Common myeloid progenitor, CD34-positive (primary cell): ENCODE measurements around the gene RAD51B.

Source experiments
- CTCF ChIA-PET: fragments of 350-600 bp; sonication (Branson Sonifier 250); formaldehyde crosslinking; loops from one replicate; lab custom pipeline; 2021; ENCODE audit warnings: antibody characterized with exemption; lab: Charles Lee
- POLR2A ChIA-PET: fragments of 350-600 bp; sonication (Branson Sonifier 250); formaldehyde crosslinking; loops from one replicate; lab custom pipeline; 2021; ENCODE audit warnings: antibody characterized with exemption; lab: Charles Lee
- DNase-seq, 3 donors: peaks; one replicate each; pipeline versions ENCODE4 v3.0.0 to v3.0.0-alpha.2; 2013
- H3K27ac ChIP-seq, 2 experiments: 1 replicate in 1 of 2; 2 replicates in 1 of 2; pipeline ENCODE4 v1.7.0; 2013; ENCODE audit warnings: inconsistent platforms in 2 of 2, low read length in 2 of 2, mild to moderate bottlenecking in 2 of 2, low read depth in 1 of 2, moderate library complexity in 1 of 2; ENCODE audit not compliant: severe bottlenecking in 2 of 2, insufficient read depth in 1 of 2, poor library complexity in 1 of 2
- H3K27me3 ChIP-seq, 5 experiments: replicated peaks in 2 of 5; 1 replicate in 3 of 5; 2 replicates in 2 of 5; pipeline versions ENCODE4 v1.6.1 to v1.7.0; 2013; ENCODE audit warnings: low read length in 4 of 5, mild to moderate bottlenecking in 2 of 5, moderate library complexity in 2 of 5, inconsistent platforms in 1 of 5; ENCODE audit not compliant: insufficient read depth in 5 of 5, control insufficient read depth in 4 of 5
- H3K36me3 ChIP-seq, 4 experiments: 1 replicate in 2 of 4; 2 replicates in 2 of 4; pipeline versions ENCODE4 v1.6.1 to v1.7.0; 2013; ENCODE audit warnings: low read length in 3 of 4, control low read depth in 1 of 4, mild to moderate bottlenecking in 1 of 4; ENCODE audit not compliant: control insufficient read depth in 4 of 4, insufficient read depth in 4 of 4
- H3K4me1 ChIP-seq, 4 experiments: 1 replicate in 3 of 4; 2 replicates in 1 of 4; pipeline versions ENCODE4 v1.6.1 to v1.7.1; 2013; ENCODE audit warnings: low read length in 3 of 4, mild to moderate bottlenecking in 3 of 4, control low read depth in 1 of 4, inconsistent platforms in 1 of 4, moderate library complexity in 1 of 4; ENCODE audit not compliant: control insufficient read depth in 4 of 4, insufficient read depth in 4 of 4; ENCODE audit errors: control extremely low read depth in 1 of 4
- H3K4me3 ChIP-seq, 7 experiments: 1 replicate in 4 of 7; 2 replicates in 3 of 7; pipeline versions ENCODE4 v1.5.1 to v1.7.0; 2013; ENCODE audit warnings: mild to moderate bottlenecking in 7 of 7, low read length in 6 of 7, moderate library complexity in 6 of 7, inconsistent platforms in 2 of 7, low read depth in 2 of 7, control low read depth in 1 of 7; ENCODE audit not compliant: insufficient read depth in 4 of 7, control insufficient read depth in 1 of 7; ENCODE audit errors: extremely low read depth in 1 of 7
- H3K9me3 ChIP-seq, 5 experiments: 1 replicate in 4 of 5; 2 replicates in 1 of 5; pipeline versions ENCODE4 v1.6.1 to v1.7.1; 2013; ENCODE audit warnings: low read length in 4 of 5, mild to moderate bottlenecking in 2 of 5, inconsistent platforms in 1 of 5, low read depth in 1 of 5, moderate library complexity in 1 of 5; ENCODE audit not compliant: control insufficient read depth in 4 of 5, insufficient read depth in 2 of 5; ENCODE audit errors: control extremely low read depth in 1 of 5
- WGBS: methylation state at CpG from one replicate; pipeline ENCODE4 v1.1.5; 2013; ENCODE audit not compliant: insufficient coverage; 5-methylcytosine and 5-hydroxymethylcytosine counted together

Gene RAD51B

DNA sequence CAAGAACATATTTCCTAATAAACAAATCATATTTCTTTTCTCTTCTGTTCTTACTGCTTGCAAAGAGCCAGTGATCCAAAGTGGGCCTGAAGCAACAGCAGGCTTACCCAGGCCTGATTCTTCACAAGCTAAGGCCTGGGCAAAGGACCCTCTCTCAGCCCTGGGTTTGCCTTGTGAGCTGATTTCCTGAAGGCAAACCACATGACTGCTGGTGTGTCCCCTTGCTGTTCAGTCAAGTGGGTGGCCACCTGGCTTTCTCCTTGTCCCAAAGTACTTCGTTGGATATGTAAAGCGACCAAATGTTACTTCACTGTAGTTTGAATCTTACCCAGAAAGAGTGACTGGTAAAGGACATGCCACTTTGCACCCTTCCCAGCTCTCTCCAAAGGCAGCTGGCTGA lies 580.4 kb downstream of the RAD51B start:
- ChIA-PET POLR2A (interaction anchor here (0.5 kb wide), 1 partner anchor 289 kb away, joined by 5 read pairs; no protein-coding TSS in a partner anchor), CTCF (interaction anchor here (0.8 to 1.2 kb wide), 2 partner anchors 11 to 31 kb away, joined by 3 to 4 read pairs; no protein-coding TSS in a partner anchor)
- Histone ChIP-seq H3K36me3 (no peaks in the 10 kb centered on the region), H3K4me3 (no peak overlapping the region), H3K9me3 (no peaks in the 10 kb centered on the region), H3K27me3 (no peaks in the 10 kb centered on the region), H3K27ac (no peak overlapping the region), H3K4me1 (peaks cover 12 to 23% (median 19%) of the 10 kb centered on the region in 4 experiments)
- WGBS = 100% methylated on average over 2 of the region's 2 CpGs
- DNase-seq = no peak

DNA sequence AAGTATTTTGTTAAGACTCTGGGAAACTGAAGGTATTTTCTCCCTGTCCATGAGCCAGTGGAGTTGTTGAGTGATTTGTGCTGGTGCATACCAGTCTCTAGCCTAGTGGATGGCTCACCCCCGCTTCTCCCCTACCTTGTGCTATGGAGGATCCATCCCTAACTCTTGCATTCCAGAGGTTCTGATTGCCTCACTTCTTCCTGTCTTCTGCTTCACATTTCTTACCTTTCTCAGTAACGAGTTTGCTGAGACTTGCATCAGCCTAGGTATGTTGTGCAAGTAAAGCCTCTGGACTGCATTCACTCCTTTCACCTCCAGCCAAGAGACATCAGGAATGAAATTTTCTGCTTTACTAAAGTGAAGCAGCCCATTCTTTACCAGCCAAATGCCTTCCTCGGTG lies 581.7 kb downstream of the RAD51B start:
- POLR2A ChIA-PET = no interaction called here
- WGBS = 94% methylated on average over 2 of the region's 3 CpGs
- H3K27me3 ChIP-seq = no peaks in the 10 kb centered on the region

DNA sequence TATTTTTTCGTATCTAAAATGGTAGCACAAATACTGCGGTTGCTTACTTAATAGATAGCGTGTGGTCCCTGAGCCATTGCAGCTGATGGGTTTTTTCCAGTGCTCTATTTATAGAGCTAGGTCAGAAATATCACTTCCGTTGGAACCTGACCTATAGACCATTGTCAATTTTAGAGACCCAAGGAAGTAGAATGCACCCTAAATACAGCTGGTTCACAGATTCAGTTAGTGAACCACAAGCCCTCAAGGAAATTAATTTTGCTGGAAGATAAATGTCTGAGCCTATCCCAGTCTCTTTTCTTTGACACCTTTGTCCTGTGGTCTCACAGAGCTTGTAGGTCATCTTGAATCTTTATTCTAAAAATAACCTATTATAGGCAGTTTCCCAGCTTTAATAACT lies 582.3 kb downstream of the RAD51B start:
- H3K9me3 ChIP-seq = no peaks in the 10 kb centered on the region
- H3K36me3 ChIP-seq = no peaks in the 10 kb centered on the region
- H3K27ac ChIP-seq = no peak overlapping the region
- WGBS = 95% methylated on average over 4 of the region's 4 CpGs
- H3K27me3 ChIP-seq = no peaks in the 10 kb centered on the region
- no peak for DNase-seq
- POLR2A ChIA-PET = no interaction called here
- no peak overlapping the region for H3K4me3 ChIP-seq
- CTCF ChIA-PET = interaction anchor here (0.9 to 1.0 kb wide), 2 partner anchors 9 to 379 kb away, joined by 3 read pairs; no protein-coding TSS in a partner anchor
- peaks cover 12 to 25% (median 19%) of the 10 kb centered on the region in 4 experiments for H3K4me1 ChIP-seq

More for the DNA sequence above, 581.7 kb downstream of the RAD51B start:
- H3K9me3 ChIP-seq = no peaks in the 10 kb centered on the region
- H3K4me3 ChIP-seq = no peak overlapping the region
- no peak for DNase-seq
- no peak overlapping the region for H3K27ac ChIP-seq
- H3K4me1 ChIP-seq = peaks cover 12 to 25% (median 19%) of the 10 kb centered on the region in 4 experiments
- CTCF ChIA-PET = interaction anchor here (0.9 to 1.0 kb wide), 2 partner anchors 13 to 379 kb away, joined by 3 to 4 read pairs; no protein-coding TSS in a partner anchor
- H3K36me3 ChIP-seq = no peaks in the 10 kb centered on the region

DNA sequence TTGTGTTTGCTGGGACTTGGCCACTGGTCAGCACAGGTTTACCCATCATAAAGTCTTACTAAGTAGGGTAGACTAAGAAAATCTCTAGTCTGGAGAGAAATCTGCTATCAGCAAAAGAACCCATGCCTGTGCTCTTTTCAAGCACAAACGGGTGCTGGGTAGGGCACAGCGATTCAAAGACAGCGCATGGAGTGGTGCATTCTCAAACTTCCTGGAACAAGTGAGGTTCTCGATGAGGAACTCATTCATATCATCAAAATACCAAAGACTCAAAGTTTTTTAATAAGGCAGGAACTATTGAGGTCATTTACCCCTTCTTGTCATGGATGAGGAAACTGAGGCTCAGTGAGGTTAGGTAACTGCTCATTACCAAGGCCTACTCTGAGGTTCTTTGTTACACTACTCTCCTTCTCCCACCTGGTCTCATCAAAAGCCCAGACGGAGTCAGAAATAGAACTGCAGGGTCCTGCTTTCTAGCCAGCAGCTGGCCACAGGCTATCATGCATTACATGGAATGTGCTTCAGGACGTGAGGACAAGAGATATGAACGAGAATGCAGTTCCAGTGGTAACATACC lies 583.0 kb downstream of the RAD51B start:
- no peaks in the 10 kb centered on the region for H3K27me3 ChIP-seq
- H3K4me1 ChIP-seq = peaks cover 6 to 25% (median 12%) of the 10 kb centered on the region in 4 experiments
- CTCF ChIA-PET = interaction anchor here (0.9 kb wide), 1 partner anchor 10 kb away, joined by 3 read pairs; no protein-coding TSS in a partner anchor
- POLR2A ChIA-PET = no interaction called here
- H3K4me3 ChIP-seq = no peak overlapping the region
- no peak overlapping the region for H3K27ac ChIP-seq
- DNase-seq = no peak
- 94% methylated on average over 5 of the region's 7 CpGs for WGBS
- no peaks in the 10 kb centered on the region for H3K9me3 ChIP-seq
- no peaks in the 10 kb centered on the region for H3K36me3 ChIP-seq

DNA sequence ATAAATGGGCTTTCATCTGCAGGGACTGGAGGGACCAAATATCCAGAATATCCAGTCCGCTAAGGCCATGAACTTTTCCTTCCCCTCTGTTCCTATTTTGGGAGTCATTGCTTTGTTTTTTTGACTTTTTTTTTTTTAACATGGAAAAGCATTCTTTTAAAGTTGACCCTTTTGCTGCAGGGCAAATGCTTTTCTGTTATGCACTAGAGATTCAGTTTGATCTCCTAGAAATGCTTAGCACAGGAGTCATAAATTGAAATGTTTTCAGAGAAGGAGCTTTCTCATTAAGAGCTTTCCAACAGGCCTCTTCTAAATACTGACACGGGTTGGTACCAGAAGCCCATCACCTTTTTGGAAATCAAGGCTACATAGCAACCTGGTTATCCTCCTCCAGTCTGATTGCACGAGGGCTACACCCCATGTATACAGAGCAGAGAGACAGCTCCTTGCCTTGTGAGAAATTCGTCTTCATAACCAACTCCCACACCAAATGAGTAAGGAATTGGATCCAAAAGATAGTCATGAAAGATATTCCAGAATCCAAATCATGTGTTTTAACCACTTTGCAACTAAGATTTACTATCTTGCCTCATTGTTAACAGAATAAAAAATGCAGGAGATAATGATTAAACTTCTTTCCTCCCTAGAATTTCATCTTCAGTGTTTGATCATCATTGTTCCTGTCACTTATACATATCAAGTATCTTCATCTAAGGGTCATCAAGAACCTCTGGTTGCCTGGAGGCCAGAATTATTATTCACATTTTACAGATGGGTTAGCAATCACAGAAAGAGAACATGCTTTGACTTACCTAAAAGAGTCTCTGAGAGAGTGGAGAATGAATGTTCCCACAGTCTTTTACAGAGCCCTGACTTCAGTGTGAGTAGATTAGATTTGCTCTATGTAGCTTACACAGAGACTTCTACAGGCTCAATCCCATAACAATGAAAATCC lies 583.9 kb downstream of the RAD51B start:
- CTCF ChIA-PET = no interaction called here
- Histone ChIP-seq H3K36me3 (no peaks in the 10 kb centered on the region), H3K27ac (no peak overlapping the region), H3K4me1 (peaks cover 0 to 20% (median 7%) of the 10 kb centered on the region in 4 experiments), H3K4me3 (no peak overlapping the region), H3K27me3 (no peaks in the 10 kb centered on the region), H3K9me3 (no peaks in the 10 kb centered on the region)
- POLR2A ChIA-PET = no interaction called here
- no peak for DNase-seq
- 98% methylated on average over 4 of the region's 4 CpGs for WGBS

DNA sequence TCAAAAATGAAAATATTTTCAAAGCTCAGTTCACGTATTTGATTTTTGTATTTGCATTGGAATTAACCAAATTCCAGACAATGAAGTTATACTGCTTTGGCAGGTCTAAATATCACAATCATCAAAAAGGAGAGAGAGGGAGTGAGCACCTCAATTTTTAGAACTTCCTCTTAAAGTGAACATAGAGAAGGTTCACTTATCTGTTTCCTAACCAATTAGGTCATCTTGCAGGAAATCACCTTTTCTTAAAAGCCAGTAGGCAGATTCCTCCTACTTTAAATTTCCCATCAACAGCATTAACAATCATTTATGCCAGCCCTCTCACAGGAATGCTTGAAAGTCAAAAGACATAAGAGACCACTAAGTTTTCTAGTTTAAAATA lies 584.6 kb downstream of the RAD51B start:
- H3K27me3 ChIP-seq = no peaks in the 10 kb centered on the region
- WGBS = 100% methylated on average over 1 of the region's 1 CpG
- no peak overlapping the region for H3K4me3 ChIP-seq
- no peaks in the 10 kb centered on the region for H3K9me3 ChIP-seq
- H3K36me3 ChIP-seq = no peaks in the 10 kb centered on the region
- peaks cover 0 to 20% (median 8%) of the 10 kb centered on the region in 4 experiments for H3K4me1 ChIP-seq
- no peak for DNase-seq
- ChIA-PET CTCF (no interaction called here), POLR2A (no interaction called here)
- no peak overlapping the region for H3K27ac ChIP-seq
